Cardiac septum (tissue), 1 donor: ENCODE data around the gene CRYGN. TPM values are rescaled to one million over a fixed set of nuclear protein-coding genes. Genes with fewer than 3 reads are reported as not detected.

Experiments used
- DNase-seq: peaks from one replicate; pipeline ENCODE4 v3.0.0-alpha.2; 2020; ENCODE audit warnings: low spot score
- intact Hi-C: fragments of 100-400 bp; cut with DNase I; formaldehyde crosslinking; loops from one replicate; pipeline ENCODE4 v1.14.0; 2022
- total RNA-seq: library from RNA; stranded (reverse); fragmentation: NEBNext Ultra II Directional; extraction: Animal tissue kit (Norgen Biotek cat#: 25700); gene quantifications from one replicate; pipeline ENCODE4 v1.2.1, GENCODE V29; 2021
- donor health status: DM: no; HTN: no; CAD: no.

CRYGN gene
- total RNA-seq, 1 donor from 2014 or later = not detected

DNA sequence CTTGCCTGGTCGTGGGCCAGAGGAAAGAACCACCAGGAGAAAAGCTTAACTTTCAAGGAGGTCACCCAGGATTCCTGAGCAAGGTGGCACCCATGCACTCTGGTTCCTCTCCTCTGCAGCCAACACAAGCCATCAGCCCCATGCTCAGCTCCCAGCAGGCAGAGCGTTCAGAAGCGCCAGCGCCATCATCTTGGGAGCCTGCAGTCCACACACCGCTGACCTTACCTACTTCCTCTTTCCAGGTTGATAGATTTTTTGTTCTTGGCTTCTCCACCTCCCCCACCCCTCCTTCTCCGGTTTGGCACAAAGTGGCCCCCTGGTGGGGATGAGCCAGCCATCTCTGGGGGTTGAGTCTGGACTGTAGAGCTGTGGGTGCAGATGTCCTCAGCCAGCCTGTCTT, 28.4 kb downstream of the CRYGN start:
- no peak for DNase-seq
- intact Hi-C loops = no loop called here

DNA sequence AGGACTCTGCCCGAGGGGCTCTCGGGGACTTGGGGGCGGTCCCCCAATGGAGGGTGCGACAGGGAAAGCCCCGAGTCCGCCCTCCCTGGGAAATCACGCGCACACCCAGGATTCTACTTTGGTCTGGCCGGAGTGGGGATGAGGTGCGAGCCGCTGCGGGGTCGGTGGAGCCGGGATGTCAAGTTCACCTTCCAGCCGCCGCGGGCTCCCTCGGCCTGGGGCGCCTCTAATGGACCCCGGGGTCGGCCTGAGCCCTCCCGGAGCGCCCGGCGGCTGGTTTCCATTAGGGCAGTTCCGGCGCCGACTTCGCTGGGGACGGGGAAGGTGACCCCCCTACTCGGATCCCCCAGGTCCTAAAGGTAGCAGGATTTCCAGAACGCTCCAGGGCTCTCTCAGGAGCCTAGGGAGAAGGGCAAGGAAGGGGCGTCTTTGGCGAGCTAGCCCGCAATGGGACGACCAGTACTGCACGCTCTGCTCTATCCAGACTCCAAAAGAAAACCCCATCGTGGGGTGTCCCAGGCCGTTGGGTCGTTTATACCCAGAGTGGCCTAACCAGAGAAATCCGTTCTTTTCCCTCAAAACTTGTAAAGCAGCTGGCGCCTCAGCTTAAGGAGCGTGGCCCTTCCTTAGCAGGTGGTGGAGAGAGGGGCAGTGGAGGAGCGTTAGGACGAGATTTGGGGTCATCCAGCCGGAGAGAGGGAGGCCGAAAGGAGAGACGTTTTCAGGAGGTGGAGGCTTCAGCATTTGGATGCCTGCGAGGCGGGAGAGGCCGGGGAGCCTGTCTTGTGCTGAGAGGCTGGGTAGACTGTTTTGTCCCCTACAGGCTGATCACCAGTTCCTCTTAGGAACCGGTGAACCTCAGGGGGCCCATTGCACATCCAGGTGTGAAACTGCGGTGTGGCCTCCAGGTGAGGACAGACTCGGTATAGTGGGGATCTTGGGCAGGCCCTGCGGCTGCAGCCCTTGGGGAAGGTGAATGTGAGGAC, 29.2 kb downstream of the CRYGN start:
- intact Hi-C loops = no loop called here
- DNase-seq = no peak

DNA sequence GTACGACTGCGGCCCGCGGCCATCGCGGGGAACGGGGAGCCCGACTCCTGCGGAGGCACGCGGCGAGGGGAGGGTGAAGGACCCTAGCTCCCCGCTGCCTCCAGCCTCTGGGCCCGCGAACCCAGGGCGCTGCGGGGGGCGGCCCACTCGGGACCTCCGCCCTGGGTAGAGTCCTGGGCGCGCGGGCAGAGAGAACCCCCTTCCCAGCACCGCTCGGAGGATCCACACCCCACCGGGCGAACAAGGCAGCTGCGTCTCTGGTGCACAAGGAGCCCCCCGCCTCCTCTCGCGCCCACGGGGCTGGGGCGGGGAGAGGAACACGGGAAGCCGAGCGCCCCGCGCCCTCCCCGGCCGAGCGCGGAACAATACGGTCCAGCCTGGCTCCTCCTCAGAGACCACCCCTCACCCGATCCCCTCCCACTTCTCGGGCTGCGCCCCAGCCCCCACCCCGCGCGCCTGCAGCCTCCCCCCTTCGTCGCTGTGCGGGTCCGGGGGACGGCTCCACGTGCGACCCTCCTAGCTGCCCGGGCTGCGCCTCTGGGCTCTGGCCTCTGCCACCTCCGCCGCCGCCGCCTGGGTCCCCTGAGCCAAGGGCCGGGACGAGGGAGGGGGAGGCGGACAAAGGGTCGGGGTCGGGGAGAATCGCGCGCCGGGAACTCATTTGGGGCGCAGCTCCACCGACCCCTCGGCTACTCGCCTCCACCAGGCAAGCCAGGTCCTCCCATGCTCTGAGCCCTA, 30.1 kb downstream of the CRYGN start, which contains the start of gene WDR86:
WDR86 (minus strand) TSS at position 372 of the 738 bp plus-strand sequence. CDS start 449 bp downstream, outside the sequence.
- intact Hi-C loops = no loop called here
- DNase-seq = no peak

DNA sequence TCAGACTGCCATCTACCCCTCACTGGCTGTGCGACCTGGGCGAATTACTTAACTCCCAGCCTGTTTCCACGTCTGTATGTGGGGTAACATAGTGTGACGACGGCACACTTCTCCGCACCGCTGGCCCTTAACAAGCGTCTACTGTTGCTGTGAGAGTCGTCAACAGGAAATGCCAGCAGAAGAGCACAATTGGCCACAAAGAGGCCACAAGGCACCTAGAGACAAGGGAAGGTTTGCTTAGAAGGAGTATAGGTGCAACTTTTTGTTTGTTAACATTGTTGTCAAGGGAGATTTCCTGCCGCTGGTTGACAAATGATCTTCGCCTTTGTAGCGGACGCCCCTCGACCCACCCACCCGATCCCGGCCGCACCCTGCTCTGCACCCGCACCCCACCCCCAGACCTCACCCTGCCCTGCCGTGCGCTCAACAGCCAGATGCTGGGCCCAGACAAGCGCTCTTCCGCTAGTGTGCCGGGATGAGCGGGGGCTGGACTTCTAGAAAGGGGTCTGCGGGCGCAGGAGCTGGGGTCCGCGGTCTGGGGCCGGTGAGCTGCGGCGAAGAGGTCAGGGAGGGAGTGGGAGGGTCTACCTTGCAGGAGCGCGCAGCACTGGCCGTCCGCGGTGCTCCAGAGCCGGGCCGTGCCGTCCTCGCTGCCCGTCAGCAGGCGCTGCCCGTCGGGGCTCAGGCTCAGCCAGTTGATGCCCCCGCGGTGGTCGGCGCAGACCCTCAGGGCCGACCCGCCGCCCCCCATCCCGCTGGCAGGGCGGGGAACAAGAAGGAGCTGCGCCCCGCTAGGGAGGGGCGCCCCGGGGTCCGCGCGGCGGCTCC, 30.9 kb downstream of the CRYGN start:
- intact Hi-C loops = no loop called here
- DNase-seq = no peak

DNA sequence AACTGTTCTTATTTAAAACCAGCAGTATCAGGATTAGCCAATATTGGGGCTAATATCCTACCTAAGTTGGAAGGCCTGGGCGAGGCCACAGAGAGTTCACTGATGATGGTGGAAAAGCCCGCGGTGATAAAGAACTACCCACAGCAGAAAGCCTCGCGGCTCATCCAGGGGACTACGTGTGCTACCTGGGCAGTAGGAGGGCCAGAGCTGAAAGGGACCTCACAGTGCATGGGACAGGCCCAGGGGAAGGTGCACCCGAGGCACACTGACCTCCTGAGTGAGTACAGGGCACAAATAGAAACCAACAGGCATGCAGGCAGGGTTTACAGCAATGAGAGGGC, 31.5 kb downstream of the CRYGN start:
- DNase-seq = no peak
- intact Hi-C loops = no loop called here

DNA sequence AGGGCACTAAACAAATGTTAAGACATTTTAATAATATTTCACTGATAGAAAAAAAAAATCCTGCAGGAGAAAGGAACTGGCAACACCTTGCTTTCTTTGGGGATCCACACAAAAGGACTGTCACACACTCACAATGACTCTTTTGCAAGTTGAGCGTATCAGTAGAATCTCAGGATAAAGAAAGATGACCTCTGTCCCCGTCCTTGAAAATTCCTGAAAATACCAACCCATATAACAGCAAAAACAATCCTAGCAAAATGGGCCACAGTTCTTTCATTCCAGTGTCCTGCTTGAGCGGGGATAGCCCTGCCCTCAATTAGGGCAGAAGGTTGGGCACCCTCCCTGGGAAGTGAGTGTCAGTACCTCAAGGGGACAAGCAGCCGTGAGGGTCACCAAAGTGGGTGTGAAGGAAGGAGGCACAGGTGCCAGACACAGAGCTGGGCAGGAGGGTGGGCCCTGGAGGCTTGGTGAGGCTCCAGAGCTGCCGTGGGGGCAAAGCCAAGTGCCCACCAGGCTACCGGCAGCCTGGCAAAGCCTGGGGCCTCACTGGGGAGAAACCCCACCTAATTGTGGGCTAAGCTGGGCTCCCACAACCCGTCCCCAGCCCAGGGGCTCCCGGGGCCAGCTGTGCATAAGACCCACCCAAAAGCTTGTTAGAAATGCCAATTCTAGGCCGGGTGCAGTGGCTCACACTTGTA, 32.9 kb downstream of the CRYGN start:
- intact Hi-C loops = no loop called here
- no peak for DNase-seq

DNA sequence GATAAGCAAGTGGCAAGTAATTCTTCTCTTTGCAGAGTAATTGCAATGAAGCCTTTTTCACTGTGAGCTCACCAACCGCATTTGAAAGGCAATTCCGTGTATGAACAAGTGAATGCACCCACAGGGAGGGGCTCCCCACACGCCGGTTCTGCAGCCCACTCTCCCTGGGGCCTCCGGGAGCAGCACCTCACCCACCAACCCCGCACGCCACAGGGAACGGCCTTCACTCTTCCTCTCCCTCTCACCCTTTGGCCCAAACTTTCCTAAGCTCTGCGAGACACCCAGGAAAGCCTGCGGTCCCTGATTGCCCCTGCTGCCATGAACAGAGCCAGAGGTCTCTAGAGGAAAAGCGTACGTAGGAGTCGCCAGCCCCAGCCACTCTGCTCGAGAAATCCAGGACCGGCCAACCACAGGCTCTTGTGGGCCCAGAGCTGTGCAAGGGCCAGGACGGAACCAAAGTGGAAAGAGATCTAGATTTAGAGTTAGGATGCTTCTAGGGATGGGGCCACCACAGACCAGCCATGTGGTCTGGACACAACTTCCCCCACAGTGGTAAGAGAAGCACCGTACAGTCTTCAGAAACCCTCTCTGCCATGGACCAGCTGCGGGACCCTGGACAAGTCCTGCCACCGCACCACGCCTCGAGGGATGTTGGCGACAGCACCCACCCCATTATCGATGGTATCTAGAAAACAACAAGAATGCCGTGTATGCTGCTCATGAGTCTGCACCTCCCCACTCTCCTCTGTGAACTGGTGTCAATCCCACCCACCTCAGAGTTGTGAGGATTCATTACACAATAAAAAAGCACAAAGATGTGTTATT, 33.7 kb downstream of the CRYGN start:
- DNase-seq = no peak
- intact Hi-C loops = no loop called here

DNA sequence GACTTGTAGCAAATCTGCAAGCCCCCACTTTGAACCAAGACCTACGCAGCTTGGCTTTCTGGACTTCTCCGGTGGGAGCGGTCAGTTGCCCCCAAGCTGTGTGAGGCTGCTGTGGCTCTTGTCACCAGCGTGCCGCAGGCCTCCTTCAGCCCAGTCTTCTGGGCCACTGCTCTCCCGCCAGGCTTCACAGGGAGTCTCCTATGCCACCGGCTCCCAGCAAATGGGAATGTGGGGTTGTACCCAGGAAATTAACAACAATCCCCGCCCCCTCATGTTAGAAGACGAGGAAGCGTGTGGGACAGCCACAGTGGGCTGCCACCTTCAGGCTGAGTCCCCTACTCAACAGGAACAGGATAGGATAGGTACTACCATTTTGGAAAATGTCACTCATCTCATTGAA, 34.4 kb downstream of the CRYGN start:
- DNase-seq = no peak
- intact Hi-C loops = no loop called here

DNA sequence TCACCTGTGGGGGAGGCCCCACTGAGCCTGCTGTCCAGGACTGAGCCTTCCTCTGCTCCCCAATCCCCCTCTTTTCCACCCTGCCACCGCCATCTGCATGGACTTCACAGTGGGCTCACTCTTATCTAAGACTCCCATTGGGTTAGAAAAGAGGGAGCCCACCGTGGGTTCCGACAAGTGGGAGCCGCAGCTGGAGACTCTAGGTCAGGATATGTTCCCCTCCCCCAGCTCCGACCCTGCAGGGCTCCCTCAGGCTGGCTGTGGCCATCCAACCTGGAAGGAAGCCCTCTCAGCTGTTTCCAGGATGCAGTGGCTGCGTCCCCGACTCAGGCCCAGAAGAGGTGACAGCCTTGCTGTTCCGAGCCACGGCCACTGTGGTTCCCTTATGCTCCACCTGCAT, 34.9 kb downstream of the CRYGN start:
- DNase-seq = no peak
- intact Hi-C loops = no loop called here

DNA sequence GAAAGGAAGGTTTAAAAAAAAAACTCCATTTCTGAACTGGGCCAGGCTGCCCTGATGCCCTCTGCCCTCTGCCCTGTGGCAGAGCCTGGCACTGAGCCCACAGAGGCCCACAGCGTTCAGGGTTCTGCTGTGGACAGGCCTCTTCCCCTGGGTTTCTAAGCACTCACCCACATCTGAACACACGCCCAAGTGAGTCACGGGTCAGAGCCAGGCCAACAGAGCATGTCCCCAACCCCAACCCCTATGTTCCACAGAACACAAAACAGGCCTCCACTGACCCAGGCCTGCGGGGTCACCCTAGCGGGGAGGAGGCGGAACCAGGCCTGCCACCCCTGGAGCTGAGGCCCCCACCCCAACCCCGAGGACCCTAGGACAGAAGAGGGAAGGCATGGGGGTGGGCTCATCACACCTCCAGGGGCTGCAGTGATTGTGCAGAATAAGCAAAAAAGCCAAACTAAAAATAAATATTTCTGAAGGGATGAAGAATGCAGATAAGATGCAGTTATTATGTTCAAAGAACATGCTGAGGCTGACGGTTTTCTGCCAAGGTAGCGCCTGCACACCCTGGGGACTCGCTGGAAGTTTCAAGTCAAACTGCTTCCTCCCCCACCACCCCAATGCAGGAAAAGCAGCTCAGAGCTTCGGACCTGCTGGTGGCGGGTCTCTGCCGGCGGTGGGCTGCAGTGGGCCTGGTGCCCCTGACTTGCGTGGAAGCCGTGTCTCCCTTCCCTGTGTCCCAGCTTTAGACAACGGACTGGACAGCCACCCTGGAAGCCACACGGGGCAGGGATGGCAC, 35.5 kb downstream of the CRYGN start:
- no peak for DNase-seq
- intact Hi-C loops = no loop called here

DNA sequence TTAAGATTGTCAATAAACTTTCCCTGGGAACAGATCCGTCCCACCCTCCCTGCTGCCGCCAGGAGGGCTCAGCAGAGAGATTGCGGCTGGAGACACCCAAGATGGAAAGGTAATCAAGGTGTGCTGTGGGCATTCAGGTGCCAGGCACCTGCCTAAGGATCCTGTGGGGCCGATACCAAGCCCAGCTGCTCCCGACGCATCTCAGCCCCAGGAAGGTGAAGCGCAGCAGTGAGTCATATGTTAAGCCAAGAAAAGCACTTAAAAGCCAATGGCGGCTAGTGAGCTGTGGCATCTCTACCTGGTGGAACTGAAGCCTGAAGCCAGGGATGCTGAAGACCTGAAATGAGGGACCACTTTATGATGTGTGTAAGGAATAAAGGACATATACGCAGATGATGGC, 36.2 kb downstream of the CRYGN start:
- intact Hi-C loops = no loop called here
- DNase-seq = no peak

DNA sequence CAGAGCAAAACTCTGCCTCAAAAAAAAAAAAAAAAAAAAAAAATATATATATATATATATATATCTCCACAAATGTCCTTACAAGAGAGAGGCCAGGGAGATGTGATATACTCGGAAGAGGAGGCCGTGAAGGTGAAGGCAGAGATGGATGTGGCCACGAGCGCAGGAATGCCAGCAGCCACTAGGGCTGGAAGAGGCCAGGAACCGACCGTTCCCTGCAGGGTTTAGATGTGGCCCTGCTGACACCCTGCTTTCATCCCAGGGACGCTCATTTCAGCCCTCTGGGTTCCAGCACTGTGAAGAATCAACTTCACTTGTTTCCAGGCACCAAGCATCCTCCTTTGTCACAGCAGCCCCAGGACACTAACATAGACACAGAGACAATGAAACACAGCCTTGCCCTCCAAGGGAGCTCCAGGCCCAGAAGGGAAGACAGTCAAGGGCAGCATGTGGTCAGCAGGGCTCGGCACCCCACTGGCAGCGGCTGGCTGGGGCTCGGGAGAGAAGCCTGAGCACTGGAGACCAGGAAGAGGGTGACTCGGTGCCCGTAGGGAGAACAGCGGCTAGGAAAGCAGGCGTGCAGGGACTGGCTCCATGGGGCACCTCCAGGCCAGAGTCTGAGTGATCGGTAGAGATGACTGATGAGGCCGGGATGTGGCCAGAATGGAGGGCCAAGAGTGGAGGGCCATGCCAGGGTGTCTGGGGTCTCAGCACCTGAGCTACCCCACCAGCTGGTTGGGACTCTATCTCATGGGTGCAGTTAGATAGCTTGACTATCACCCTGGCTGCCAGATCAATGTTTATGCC, 37.7 kb downstream of the CRYGN start:
- intact Hi-C loops = no loop called here

DNA sequence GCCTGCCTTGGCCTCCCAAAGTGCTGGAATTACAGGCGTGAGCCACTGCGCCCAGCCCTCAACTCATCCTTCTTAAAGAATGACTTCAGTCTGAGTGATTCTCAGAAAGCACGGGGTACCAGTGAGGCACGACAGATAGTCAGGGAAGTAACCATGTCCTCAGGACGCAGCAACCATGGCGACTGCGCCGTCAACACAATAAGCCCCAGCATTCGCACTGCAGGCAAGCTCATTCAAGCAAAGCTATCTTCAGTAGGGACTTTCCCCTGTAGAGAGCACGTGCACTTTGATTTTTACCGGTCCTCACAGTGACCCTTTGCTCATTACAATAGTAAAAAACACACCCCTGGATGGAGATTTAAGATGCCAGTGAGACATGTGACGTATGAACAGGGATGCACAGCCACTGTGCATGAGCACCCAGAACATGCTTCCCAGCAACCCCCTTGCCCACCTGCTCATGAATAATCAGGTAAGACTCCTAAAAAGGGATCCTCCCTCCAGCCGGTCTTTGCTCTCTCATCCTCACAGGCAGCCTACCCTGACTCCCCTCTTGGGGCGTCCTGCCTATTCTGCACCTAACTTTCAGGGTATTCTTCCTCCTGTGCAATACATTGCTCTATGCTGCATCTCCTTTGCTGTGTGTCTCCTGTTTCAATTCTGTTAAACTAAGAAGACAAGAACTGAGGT, 39.2 kb downstream of the CRYGN start:
- DNase-seq = no peak

More for the DNA sequence above, 37.7 kb downstream of the CRYGN start:
- DNase-seq = no peak

DNA sequence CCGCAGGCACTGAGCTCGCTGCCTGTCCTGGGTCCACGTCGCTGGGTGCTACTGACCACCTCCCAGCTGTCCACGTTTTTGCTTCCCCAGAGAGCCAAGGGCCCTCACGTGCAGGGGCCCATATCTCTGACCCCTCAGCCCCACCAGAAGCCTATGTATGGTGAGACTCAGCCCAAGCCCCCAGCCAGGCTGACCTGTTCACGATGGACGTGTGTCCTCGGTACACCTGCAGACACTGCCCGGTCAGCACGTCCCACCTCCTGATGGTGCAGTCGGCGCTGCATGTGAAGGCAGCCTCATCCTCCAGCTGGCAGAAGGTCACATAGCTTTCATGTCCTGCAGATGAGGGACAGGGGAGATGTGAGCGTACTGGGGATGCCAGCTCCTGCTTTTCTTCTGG, 40.0 kb downstream of the CRYGN start:
- intact Hi-C loops = no loop called here
- no peak for DNase-seq

More for the DNA sequence above, 39.2 kb downstream of the CRYGN start:
- intact Hi-C loops = no loop called here

DNA sequence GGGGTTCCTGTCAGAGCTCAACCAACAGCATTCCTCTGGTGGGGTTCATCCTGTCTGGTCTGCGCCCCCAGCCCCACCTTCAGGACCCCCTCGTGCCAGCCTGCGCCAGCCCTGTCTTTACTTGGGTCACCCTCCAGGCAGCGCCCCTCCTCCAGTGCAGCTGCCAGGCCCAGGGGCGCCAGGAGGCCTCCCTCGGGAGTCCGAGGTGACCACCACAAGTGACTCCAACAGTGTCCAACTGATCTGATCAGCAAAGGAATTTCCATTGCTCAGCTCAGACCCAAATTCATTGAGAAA, 40.7 kb downstream of the CRYGN start:
- intact Hi-C loops = no loop called here

DNA sequence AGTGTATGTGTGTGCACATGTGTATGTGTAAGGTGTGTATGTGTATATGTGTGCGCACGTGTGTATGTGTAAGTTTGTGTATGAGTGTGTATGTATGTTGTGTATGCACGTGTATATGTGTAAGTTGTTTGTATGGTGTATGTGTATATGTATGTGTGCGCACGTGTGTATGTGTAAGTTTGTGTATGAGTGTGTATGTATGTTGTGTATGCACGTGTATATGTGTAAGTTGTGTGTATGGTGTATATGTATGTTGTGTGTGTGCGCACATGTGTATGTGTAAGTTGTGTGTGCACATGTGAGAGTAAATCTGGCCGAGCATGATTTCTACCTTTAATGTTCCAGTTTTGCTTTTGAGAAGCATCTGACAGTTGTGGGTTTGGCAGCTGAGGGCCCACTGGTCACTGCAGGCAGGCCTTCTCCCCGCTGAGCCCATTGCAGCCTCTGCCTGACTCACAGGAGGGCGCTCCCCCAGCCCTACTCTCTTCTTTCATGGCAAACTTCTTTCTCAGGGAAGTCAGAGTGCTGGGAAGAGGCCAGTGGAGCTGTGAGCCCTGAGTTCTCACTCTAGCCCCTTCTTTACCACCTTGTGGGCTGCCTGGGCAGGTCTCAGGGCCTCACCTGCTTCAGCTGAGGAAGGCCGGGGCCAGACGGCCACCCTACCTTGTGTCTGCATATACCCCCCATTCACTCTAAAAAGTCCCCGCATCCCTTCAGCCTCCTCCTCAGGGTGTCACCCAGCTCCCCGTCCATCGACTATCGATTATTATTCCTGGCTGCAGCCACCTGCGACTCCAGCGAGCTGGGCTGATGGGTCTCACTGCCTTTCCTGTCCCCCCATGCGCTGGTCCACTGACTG, 41.3 kb downstream of the CRYGN start:
- no peak for DNase-seq

More for the DNA sequence above, 40.7 kb downstream of the CRYGN start:
- DNase-seq = no peak

More for the DNA sequence above, 41.3 kb downstream of the CRYGN start:
- intact Hi-C loops = no loop called here
